Endothelial cell of umbilical vein (primary cell): ENCODE data around the gene KRT83. TPM values are rescaled to one million over a fixed set of nuclear protein-coding genes. Genes with fewer than 3 reads are reported as not detected.

Experiments
- BruUV-seq: library from RNA; stranded (reverse); fragments of 400-500 nt; replicated peaks from 2 replicates; lab custom pipeline; 2021; lab: Mats Ljungman, UMichigan
- CTCF ChIA-PET: fragments of 300-600, 350-600 bp; sonication (Branson Sonifier 250); formaldehyde crosslinking; loops from one replicate; lab custom pipeline; 2021; ENCODE audit warnings: antibody characterized with exemption, inconsistent platforms; lab: Charles Lee
- POLR2A ChIA-PET: fragments of 300-600, 350-600 bp; sonication (Branson Sonifier 250); formaldehyde crosslinking; loops from one replicate; lab custom pipeline; 2021; ENCODE audit warnings: antibody characterized with exemption, inconsistent platforms; lab: Charles Lee
- DNase-seq: peaks from one replicate; pipeline ENCODE4 v3.0.0-alpha.2; 2011; ENCODE audit warnings: low read depth, low spot score
- FAIRE-seq: peaks from 2 replicates; lab custom pipeline; 2011; peaks lifted over from hg19 to GRCh38; lab: Jason Lieb, UNC
- H2AFZ ChIP-seq: 2 replicates; pipeline ENCODE4 v1.6.0; 2012; ENCODE audit warnings: low read depth, low read length, control low read depth, inconsistent platforms
- H3K27ac ChIP-seq: 2 replicates; pipeline ENCODE4 v1.5.1; 2011; ENCODE audit warnings: low read depth, mild to moderate bottlenecking, control low read depth, low read length, moderate library complexity; ENCODE audit not compliant: insufficient read depth
- H3K27me3 ChIP-seq, 2 experiments: 2 replicates each; pipeline versions ENCODE4 v1.6.0 to v1.6.1; 2011; ENCODE audit warnings: low read length in 2 of 2, mixed read lengths in 1 of 2; ENCODE audit not compliant: control insufficient read depth in 2 of 2, insufficient read depth in 2 of 2
- H3K36me3 ChIP-seq, 2 experiments: 2 replicates in 1 of 2; 3 replicates in 1 of 2; pipeline ENCODE4 v1.5.1; 2011; ENCODE audit warnings: low read length in 2 of 2, mild to moderate bottlenecking in 1 of 2, moderate library complexity in 1 of 2; ENCODE audit not compliant: control insufficient read depth in 2 of 2, insufficient read depth in 2 of 2; ENCODE audit errors: extremely low read depth in 1 of 2
- H3K4me1 ChIP-seq: 3 replicates; pipeline ENCODE4 v1.5.1; 2011; ENCODE audit warnings: mild to moderate bottlenecking, low read length; ENCODE audit not compliant: control insufficient read depth, insufficient read depth; ENCODE audit errors: extremely low read depth
- H3K4me2 ChIP-seq: 2 replicates; pipeline ENCODE4 v1.6.1; 2011; ENCODE audit warnings: low read length, control low read depth, mixed read lengths; ENCODE audit not compliant: insufficient read depth
- H3K4me3 ChIP-seq, 3 experiments: fragments of 200-600 bp in 1 of 3; sonication (generic), shearing (Covaris generic) in 1 of 3; replicated peaks in 1 of 3; 2 replicates each; pipeline ENCODE4 v1.5.1; 2011 to 2016; ENCODE audit warnings: control low read depth in 3 of 3, low read length in 3 of 3, mild to moderate bottlenecking in 2 of 3, inconsistent platforms in 1 of 3, low read depth in 1 of 3, moderate library complexity in 1 of 3; ENCODE audit not compliant: insufficient read depth in 1 of 3
- H3K79me2 ChIP-seq: 2 replicates; pipeline ENCODE4 v1.6.0; 2012; ENCODE audit warnings: low read length, inconsistent platforms; ENCODE audit not compliant: control insufficient read depth, insufficient read depth
- H3K9ac ChIP-seq: replicated peaks from 2 replicates; pipeline ENCODE3; 2011; ENCODE audit warnings: low read length, control low read depth; ENCODE audit not compliant: insufficient read depth; ENCODE audit errors: extremely low read depth
- H3K9me1 ChIP-seq: replicated peaks from 3 replicates; pipeline ENCODE4 v1.6.0; 2011; ENCODE audit warnings: mild to moderate bottlenecking, low read length; ENCODE audit not compliant: control insufficient read depth, insufficient read depth; ENCODE audit errors: extremely low read depth
- H3K9me3 ChIP-seq: replicated peaks from 2 replicates; pipeline ENCODE4 v1.5.1; 2012; ENCODE audit warnings: low read length, inconsistent platforms; ENCODE audit not compliant: control insufficient read depth, insufficient read depth
- H4K20me1 ChIP-seq: replicated peaks from 2 replicates; pipeline ENCODE3; 2011; ENCODE audit warnings: mild to moderate bottlenecking, low read length; ENCODE audit not compliant: control insufficient read depth, insufficient read depth; ENCODE audit errors: extremely low read depth
- CTCF ChIP-seq, 2 donors: IDR thresholded peaks; 1 replicate in 1 of 2; 2 replicates in 1 of 2; pipeline ENCODE4 v1.5.1; 2011; ENCODE audit warnings: low read length in 2 of 2, mild to moderate bottlenecking in 2 of 2, moderate library complexity in 2 of 2, control low read depth in 1 of 2, inconsistent platforms in 1 of 2, low read depth in 1 of 2; ENCODE audit not compliant: insufficient read depth in 1 of 2; ENCODE audit errors: extremely low read depth in 1 of 2
- EZH2 ChIP-seq: IDR thresholded peaks from 2 replicates; pipeline ENCODE4 v1.6.1; 2012; ENCODE audit warnings: borderline replicate concordance, low read depth, mild to moderate bottlenecking, moderate library complexity, low read length, inconsistent platforms; ENCODE audit not compliant: severe bottlenecking
- FOS ChIP-seq: IDR thresholded peaks from 2 replicates; pipeline ENCODE4 v1.6.1; 2011; ENCODE audit warnings: mild to moderate bottlenecking, low read length, moderate library complexity, borderline replicate concordance; ENCODE audit not compliant: insufficient read depth
- GATA2 ChIP-seq: IDR thresholded peaks from 2 replicates; pipeline ENCODE4 v1.7.0; 2011; ENCODE audit warnings: low read depth, mild to moderate bottlenecking, moderate library complexity, mixed read lengths, low read length; ENCODE audit not compliant: insufficient read length, insufficient read depth
- JUN ChIP-seq: IDR thresholded peaks from 2 replicates; pipeline ENCODE4 v1.6.1; 2011; ENCODE audit warnings: borderline replicate concordance, low read depth; ENCODE audit not compliant: insufficient read length, insufficient read depth
- MAX ChIP-seq: IDR thresholded peaks from 2 replicates; pipeline ENCODE4 v1.6.1; 2011; ENCODE audit not compliant: insufficient read depth, insufficient read length
- MYC ChIP-seq: IDR thresholded peaks from one replicate; pipeline ENCODE4 v1.6.1; 2011; ENCODE audit warnings: mild to moderate bottlenecking, low read depth, low read length
- POLR2A ChIP-seq: IDR thresholded peaks from 2 replicates; pipeline ENCODE4 v1.6.1; 2012; ENCODE audit warnings: low read depth, mild to moderate bottlenecking, control low read depth, low read length
- POLR2AphosphoS5 ChIP-seq: IDR thresholded peaks from 2 replicates; pipeline ENCODE4 v1.6.1; 2012; ENCODE audit warnings: low read depth, mild to moderate bottlenecking, control low read depth, low read length, moderate library complexity; ENCODE audit not compliant: insufficient read depth
- dilution Hi-C: fragments of 300-500 bp; cut with MboI; formaldehyde crosslinking; loops from one replicate; pipeline ENCODE4 v1.15.0; 2019; ENCODE audit warnings: low sequenced_read_pairs; ENCODE audit not compliant: extremely low pct_ligation_motif_present
- intact Hi-C: fragments of 100-400 bp; cut with micrococcal nuclease; formaldehyde crosslinking; loops from one replicate; pipeline ENCODE4 v1.10.0; 2022
- polyA plus RNA-seq, 4 experiments: library from polyadenylated mRNA; depleted of rRNA in 3 of 4; stranded (reverse) in 3 of 4; unstranded in 1 of 4; fragments of >200 nt; gene quantifications; 2 replicates each; pipeline versions ENCODE4 v1.2.1 to v1.2.3, GENCODE V29; 2011 to 2012; ENCODE audit warnings: missing spikeins in 1 of 4
- total RNA-seq: library from RNA; stranded (reverse); gene quantifications from 2 replicates; pipeline ENCODE4 v1.2.3, GENCODE V29; 2021

Gene KRT83
- total and polyA plus RNA-seq, 2 donors (not counting 3 experiments of a cell fraction or from before 2014, with no cell fraction given) = not detected

- no TSS peak for BruUV-seq
- CTCF ChIA-PET = interaction anchor here (1.2 to 2.7 kb wide), 2 partner anchors 12 to 520 kb away, joined by 3 to 12 read pairs; no protein-coding TSS in a partner anchor
- intact Hi-C loops = no loop called here
Measured at GRCh38 chr12:52359621-52360061, 38.4 kb upstream of the KRT83 start.

More at GRCh38 chr12:52359621-52360061, 38.4 kb upstream of the KRT83 start:
- Histone ChIP-seq H3K4me3 (no peak overlapping the region), H3K27ac (no peak overlapping the region), H4K20me1 (no peaks in the 10 kb centered on the region), H3K4me1 (no peaks in the 10 kb centered on the region), H2AFZ (no peak overlapping the region), H3K27me3 (peaks cover 0 to 5% of the 10 kb centered on the region in 2 experiments), H3K36me3 (no peaks in the 10 kb centered on the region), H3K9me3 (no peaks in the 10 kb centered on the region), H3K9me1 (no peaks in the 10 kb centered on the region), H3K79me2 (no peaks in the 10 kb centered on the region), H3K4me2 (no peak overlapping the region), H3K9ac (no peak overlapping the region)
- DNase-seq (no peak), FAIRE-seq (no peak)
- TF ChIP-seq FOS (no peak), JUN (no peak), MYC (no peak), POLR2AphosphoS5 (no peak), POLR2A (no peak), GATA2 (no peak), MAX (no peak), EZH2 (no peak), CTCF (IDR thresholded peaks at IDR 0.05; ENCODE audit: extremely low read depth in 1 of 2, insufficient read depth in 1 of 2, low read depth in 1 of 2, low read length in 2 of 2) (no peak)
- POLR2A ChIA-PET = no interaction called here
- dilution Hi-C loops = no loop called here
